ENCODE results near the gene PODN.

DNA sequence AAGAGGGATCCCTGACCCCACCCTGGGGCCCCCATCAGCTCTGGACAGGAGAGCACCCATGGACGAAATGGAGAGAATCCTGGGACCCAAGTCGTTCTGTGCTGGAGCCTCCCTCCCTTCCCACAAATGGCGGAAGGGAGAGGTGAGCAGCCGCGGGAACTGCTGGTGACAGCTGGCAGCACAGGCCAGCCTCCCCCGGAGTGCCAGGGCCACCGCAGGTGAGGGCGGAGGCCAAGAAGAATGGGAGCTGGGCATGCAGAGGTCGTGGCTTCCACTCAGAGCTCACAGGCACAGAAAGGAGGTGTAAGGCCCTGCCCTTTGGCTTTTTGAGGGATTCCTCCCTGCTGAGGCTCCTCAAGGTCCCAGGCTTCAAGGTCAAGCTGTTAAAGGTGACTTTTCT is 55.8 kb downstream of the PODN start:
- TF ChIP-seq, protein P1, sequence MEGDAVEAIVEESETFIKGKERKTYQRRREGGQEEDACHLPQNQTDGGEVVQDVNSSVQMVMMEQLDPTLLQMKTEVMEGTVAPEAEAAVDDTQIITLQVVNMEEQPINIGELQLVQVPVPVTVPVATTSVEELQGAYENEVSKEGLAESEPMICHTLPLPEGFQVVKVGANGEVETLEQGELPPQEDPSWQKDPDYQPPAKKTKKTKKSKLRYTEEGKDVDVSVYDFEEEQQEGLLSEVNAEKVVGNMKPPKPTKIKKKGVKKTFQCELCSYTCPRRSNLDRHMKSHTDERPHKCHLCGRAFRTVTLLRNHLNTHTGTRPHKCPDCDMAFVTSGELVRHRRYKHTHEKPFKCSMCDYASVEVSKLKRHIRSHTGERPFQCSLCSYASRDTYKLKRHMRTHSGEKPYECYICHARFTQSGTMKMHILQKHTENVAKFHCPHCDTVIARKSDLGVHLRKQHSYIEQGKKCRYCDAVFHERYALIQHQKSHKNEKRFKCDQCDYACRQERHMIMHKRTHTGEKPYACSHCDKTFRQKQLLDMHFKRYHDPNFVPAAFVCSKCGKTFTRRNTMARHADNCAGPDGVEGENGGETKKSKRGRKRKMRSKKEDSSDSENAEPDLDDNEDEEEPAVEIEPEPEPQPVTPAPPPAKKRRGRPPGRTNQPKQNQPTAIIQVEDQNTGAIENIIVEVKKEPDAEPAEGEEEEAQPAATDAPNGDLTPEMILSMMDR (IDR thresholded peaks at IDR 0.05): no peak
- no peak for TF ChIP-seq POLR2A (IDR thresholded peaks at IDR 0.05)
